Central memory CD8-positive, alpha-beta T cell (primary cell): Measurements from ENCODE around the gene NCAM1.

Experiments
- ATAC-seq: fragments of 150-1000 bp; cut with Tn5 transposase; replicated peaks from 2 replicates; pipeline ENCODE4 v1.10.0; 2022; ENCODE audit warnings: mild to moderate bottlenecking, moderate FRiP score, moderate number of reproducible peaks; ENCODE audit not compliant: poor library complexity, severe bottlenecking; ENCODE audit errors: extremely low read depth
- DNase-seq, 2 donors: peaks; one replicate each; pipeline ENCODE4 v3.0.0; 2021; ENCODE audit warnings: low spot score in 2 of 2
- H3K27ac Mint-ChIP-seq: one replicate; pipeline ENCODE4 v1.8.0; 2022; ENCODE audit warnings: low read depth, mild to moderate bottlenecking, moderate library complexity, mixed read lengths
- H3K27me3 Mint-ChIP-seq: one replicate; pipeline ENCODE4 v1.8.0; 2022; ENCODE audit warnings: mixed read lengths
- H3K36me3 Mint-ChIP-seq: one replicate; pipeline ENCODE4 v1.8.0; 2022; ENCODE audit warnings: mild to moderate bottlenecking, moderate library complexity, mixed read lengths; ENCODE audit not compliant: insufficient read depth
- H3K4me1 Mint-ChIP-seq: one replicate; pipeline ENCODE4 v1.8.0; 2022; ENCODE audit warnings: mixed read lengths
- H3K4me3 Mint-ChIP-seq: one replicate; pipeline ENCODE4 v1.8.0; 2022; ENCODE audit warnings: mild to moderate bottlenecking, moderate library complexity, mixed read lengths
- H3K9me3 Mint-ChIP-seq: one replicate; pipeline ENCODE4 v1.8.0; 2022; ENCODE audit warnings: mixed read lengths

NCAM1 gene

DNA sequence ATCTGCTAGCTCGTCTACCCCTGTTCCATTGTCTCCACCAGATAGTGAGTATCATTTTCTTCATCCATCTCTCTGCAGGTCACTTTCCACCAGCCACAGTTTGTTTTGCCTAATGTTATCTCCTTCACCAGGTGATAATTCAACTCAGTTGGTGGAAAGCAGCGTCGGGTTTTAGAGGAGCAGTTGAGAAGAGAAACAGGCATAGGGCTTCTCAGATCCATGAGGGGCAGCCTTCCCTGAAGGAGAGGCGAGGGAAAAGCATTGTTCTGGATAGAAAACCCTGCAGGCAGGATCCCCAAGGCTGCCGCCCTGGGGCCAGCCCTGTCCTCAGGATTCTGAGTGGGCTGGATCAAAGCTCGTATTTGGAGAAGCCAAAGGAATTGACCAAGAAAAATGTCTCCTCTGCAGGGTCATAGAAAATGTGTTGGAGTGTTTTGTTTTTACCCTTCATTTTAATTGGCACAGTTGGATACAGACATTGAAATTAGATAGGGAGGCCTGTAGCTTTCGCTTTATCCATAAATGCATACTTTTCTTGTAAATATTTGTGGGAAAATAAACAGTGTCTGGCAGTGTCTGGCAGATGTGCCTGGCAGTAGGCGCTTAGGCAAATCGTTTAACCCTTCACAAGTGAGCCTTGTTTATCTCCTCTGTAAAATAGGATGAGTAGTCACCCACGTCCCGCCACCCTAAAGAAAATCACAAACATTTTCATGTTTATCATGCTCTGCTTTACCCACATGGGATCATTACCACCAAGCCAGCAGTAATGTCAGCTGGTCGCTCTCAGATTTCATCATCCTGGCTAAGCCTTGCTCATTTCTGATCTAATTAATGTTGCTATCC lies 279.8 kb downstream of the NCAM1 start:
- ATAC-seq (no peak), DNase-seq (no peak)
- H3K9me3 Mint-ChIP-seq: no peaks in the 10 kb centered on the region
- H3K27me3 Mint-ChIP-seq: peaks cover 66% of the 10 kb centered on the region
- peaks cover 11% of the 10 kb centered on the region for H3K4me1 Mint-ChIP-seq
- no peak overlapping the region for H3K27ac Mint-ChIP-seq
- H3K36me3 Mint-ChIP-seq: no peaks in the 10 kb centered on the region
- H3K4me3 Mint-ChIP-seq: no peak overlapping the region

DNA sequence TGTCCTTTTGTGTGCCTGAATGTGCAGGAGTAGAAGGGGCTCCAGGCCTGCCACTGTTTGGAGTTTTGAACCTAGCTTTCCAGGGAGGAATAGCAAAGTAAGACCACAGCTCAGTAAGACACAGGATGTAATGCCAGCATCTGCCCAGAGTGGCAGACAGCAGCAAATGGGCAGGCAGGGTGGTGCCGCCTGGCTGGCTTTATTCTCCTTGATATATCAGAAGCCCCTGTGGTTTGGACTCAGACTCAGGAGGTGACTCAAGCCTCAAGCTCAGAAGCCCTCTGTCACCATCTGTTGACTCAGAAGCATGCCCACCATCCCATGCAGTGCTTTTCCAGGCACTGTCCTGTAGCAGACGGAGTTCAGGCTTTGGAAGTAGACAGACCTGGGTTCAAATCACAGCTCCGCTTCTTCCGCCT lies 280.4 kb downstream of the NCAM1 start:
- Mint-ChIP-seq H3K27me3 (peaks cover 66% of the 10 kb centered on the region), H3K36me3 (no peaks in the 10 kb centered on the region), H3K4me1 (peaks cover 11% of the 10 kb centered on the region), H3K4me3 (no peak overlapping the region), H3K9me3 (no peaks in the 10 kb centered on the region), H3K27ac (no peak overlapping the region)
- no peak for DNase-seq
- ATAC-seq: no peak

DNA sequence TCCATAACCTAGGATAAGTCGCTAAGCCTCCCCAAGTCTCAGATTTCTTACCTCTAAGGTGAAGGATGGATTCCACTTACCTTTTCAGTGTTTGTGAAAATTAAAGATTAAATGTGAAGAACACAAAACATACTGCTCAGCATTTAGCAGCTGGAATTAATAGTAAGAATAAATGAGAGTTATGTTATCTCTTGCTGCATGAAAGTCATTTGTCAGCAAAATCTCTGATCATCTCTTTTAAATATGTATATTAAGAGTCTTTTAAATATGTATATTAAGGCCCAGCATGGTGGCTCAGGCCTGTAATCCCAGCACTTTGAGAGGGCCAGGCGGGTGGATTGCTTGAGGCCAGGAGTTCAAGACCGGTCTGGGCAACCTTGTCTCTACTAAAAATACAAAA lies 280.8 kb downstream of the NCAM1 start:
- Mint-ChIP-seq H3K4me1 (peaks cover 11% of the 10 kb centered on the region), H3K27me3 (peaks cover 66% of the 10 kb centered on the region), H3K4me3 (no peak overlapping the region), H3K36me3 (no peaks in the 10 kb centered on the region), H3K9me3 (no peaks in the 10 kb centered on the region), H3K27ac (no peak overlapping the region)
- DNase-seq (no peak), ATAC-seq (no peak)

DNA sequence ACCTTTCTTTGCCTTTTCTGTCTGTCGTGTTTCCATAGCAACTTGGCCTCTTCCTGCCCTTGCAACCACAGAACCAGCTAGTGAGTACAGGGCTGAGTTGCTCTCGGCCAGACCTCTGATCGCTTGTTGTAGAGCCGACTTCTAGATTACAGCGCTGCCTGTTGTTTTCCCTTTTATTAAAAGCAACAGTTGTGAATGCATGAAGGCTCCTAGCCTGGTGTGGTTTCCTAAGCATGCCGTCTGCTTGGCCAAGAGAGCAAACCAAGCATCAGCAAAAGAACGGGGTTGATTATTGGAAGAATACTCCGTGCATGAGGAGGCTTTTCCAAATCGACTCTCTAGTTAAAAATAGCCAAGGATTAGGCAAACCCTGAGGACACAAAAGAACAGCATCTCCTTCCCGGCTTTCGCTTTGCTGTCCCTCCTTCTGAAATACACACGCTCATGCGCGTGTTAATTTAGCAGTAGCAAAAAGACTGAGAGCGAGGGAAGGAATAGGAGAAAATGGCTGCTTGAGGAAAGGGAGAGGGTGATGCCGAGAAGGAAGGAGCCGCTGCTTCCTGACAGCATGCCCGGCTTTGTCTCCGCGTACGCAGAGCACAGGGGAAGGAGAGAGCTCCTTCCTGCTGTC lies 281.7 kb downstream of the NCAM1 start:
- ATAC-seq (no peak), DNase-seq (no peak)
- Mint-ChIP-seq H3K9me3 (no peaks in the 10 kb centered on the region), H3K27ac (no peak overlapping the region), H3K27me3 (peaks cover 72% of the 10 kb centered on the region), H3K4me3 (peak overlapping the region; percentile 46), H3K4me1 (peaks cover 11% of the 10 kb centered on the region), H3K36me3 (no peaks in the 10 kb centered on the region)

DNA sequence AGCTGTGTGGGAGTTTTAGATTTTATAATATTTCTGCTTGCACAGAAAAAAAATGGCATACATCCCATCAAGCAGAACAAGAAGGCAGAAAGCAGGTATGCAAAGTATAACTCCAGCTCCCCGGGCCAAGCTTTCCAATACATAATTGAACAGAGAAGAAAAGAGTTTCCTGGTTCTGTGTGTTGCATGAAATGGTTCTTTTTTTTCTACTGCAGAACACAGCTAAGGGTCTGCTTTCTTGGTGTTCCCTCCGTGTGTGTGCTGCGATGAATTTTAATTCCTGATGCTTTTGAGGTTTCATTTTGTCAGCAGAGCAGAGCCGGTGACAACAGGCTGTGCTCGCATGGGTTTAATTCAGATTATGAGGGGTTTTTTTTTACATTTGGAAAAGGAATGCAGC lies 282.5 kb downstream of the NCAM1 start:
- Mint-ChIP-seq H3K4me3 (no peak overlapping the region), H3K4me1 (peaks cover 11% of the 10 kb centered on the region), H3K27me3 (peaks cover 80% of the 10 kb centered on the region), H3K27ac (no peak overlapping the region), H3K36me3 (no peaks in the 10 kb centered on the region), H3K9me3 (no peaks in the 10 kb centered on the region)
- DNase-seq: no peak
- ATAC-seq: no peak

DNA sequence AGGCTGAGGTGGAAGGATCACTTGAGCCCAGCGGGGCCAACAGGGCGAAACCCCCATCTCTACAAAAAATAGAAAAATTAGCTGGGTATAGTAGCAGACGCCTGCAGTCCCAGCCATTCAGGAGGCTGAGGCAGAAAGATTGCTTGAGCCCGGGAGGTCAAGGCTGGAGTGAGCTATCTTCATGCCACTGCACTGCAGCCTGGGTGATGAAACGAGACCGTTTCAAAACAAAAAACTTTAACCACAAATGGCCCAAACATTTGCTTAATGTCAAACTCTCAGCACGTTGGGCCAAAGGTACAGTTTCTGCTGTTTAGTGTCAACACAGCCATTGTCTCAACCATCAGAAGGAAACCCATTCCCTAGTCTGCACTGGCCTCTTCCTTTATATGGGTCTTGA lies 284.0 kb downstream of the NCAM1 start:
- no peak overlapping the region for H3K27ac Mint-ChIP-seq
- ATAC-seq: no peak
- no peaks in the 10 kb centered on the region for H3K9me3 Mint-ChIP-seq
- H3K27me3 Mint-ChIP-seq: peaks cover 91% of the 10 kb centered on the region
- H3K4me3 Mint-ChIP-seq: no peak overlapping the region
- peaks cover 11% of the 10 kb centered on the region for H3K4me1 Mint-ChIP-seq
- DNase-seq: no peak
- H3K36me3 Mint-ChIP-seq: no peaks in the 10 kb centered on the region

DNA sequence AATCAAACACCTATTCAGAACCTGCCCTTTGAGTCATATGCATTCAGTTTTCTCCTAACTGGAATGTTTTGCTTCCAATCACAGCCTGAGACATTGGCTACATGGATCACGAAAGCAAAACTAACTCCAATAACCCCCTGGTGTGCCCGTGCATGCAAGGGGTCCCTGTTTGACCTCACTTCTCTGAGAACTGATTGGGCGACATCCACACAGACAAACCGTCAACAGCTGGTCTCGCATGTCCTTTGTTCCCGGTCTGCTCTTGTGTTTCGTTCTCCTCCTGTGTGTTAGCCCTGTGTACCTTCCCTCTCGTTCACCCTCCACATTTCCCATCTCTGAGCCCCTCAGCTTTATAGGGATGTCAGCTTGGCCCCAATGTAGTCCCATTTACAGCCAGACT lies 286.0 kb downstream of the NCAM1 start:
- no peak for DNase-seq
- Mint-ChIP-seq H3K4me3 (no peak overlapping the region), H3K27ac (no peak overlapping the region), H3K36me3 (no peaks in the 10 kb centered on the region), H3K27me3 (peaks cover 74% of the 10 kb centered on the region), H3K4me1 (peaks cover 11% of the 10 kb centered on the region), H3K9me3 (no peaks in the 10 kb centered on the region)
- ATAC-seq: no peak

DNA sequence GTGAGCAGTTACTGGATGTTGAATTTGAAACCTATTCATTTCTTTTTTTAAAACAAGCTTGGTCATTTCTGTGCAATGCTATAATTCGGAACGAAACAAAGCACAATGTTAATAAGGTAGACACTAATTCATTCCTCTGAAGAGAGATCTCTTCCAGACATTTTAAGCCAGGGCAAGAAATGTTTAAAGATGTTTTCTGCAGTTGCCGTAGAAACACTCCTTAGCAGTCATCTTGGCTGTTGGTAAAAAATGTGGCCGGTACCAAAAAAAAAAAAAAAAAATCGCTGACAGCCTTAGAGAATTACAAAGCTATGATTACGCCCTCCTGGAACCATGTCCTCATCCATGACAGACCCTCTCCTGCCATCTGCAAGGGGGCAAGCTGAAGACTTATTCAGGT lies 286.7 kb downstream of the NCAM1 start:
- ATAC-seq: no peak
- DNase-seq: no peak
- no peaks in the 10 kb centered on the region for H3K9me3 Mint-ChIP-seq
- H3K27me3 Mint-ChIP-seq: peaks cover 73% of the 10 kb centered on the region
- no peak overlapping the region for H3K27ac Mint-ChIP-seq
- H3K36me3 Mint-ChIP-seq: no peaks in the 10 kb centered on the region
- no peak overlapping the region for H3K4me3 Mint-ChIP-seq
- peaks cover 5% of the 10 kb centered on the region for H3K4me1 Mint-ChIP-seq

DNA sequence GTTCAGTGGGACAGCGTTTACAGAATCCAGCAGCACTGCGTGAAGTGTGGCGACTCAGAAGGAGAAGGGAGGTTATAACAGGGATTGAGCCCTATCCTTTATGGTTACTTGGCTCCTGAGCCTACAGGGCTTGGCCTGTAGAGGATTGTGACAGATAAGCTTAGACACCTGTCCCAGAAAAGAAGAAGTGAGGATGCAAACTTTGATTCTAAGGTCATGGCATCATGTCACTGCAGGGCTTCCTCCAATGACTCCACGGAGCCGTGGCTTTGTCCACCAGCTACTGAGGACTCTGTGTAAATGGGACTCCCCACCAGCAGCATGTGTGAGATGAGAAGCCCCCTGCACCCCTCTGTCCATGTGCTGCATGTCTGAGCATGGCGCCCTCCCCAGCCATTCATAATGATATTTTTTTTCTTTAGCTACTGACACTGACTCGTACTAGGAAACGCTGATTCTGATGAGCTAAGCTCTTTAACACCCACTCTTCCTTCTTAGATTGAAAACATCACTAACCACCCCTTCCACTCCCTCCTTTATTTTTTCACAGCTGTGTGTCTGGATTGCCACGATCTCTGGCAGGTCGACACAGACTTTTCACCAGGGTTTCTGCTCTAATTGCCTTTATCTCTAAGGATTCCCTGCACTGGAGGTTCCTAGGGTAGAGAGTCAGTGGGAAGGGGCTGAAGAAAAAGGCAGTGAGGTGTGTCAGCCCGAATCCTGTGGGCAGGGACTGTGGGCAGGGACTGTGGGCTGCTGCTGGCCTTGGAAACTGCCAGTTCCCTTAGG lies 287.7 kb downstream of the NCAM1 start:
- Mint-ChIP-seq H3K27ac (no peak overlapping the region), H3K4me1 (no peaks in the 10 kb centered on the region), H3K9me3 (no peaks in the 10 kb centered on the region), H3K4me3 (no peak overlapping the region), H3K36me3 (no peaks in the 10 kb centered on the region), H3K27me3 (peaks cover 64% of the 10 kb centered on the region)
- no peak for DNase-seq
- no peak for ATAC-seq

DNA sequence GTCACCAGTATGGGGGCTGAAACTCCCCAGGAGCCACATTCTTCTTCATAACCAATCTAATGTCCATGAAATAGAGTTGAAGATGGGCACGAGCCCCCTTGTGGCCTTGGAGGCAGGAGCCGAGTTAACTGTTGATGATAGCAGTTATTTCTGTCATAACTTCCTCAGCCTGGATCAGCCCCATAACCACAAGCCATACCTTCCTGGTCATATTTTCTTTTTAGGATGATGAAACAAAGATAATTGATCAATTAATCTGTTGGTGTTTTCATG lies 288.2 kb downstream of the NCAM1 start:
- H3K9me3 Mint-ChIP-seq: no peaks in the 10 kb centered on the region
- H3K27me3 Mint-ChIP-seq: peaks cover 58% of the 10 kb centered on the region
- H3K27ac Mint-ChIP-seq: no peak overlapping the region
- ATAC-seq (no peak), DNase-seq (no peak)
- no peaks in the 10 kb centered on the region for H3K36me3 Mint-ChIP-seq
- H3K4me1 Mint-ChIP-seq: no peaks in the 10 kb centered on the region
- no peak overlapping the region for H3K4me3 Mint-ChIP-seq

DNA sequence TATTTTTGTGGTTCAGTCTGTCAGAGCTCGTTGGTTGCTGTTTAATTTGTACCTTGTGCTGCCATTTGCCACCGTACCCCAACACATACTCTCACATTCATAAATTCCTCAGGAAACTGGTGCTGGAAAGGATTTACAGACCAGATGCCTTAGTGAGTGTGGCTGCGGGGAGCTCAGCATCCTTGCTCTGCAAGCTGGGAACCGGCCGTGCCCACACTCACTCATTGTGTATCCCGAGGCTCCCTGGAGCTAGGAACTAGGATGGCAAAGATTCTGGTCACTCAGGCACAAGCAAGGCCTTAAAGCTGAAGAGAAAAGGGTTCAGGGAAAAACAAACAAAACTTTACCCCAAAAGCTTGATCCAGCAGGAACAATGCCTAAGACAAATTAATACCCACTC lies 288.6 kb downstream of the NCAM1 start:
- Mint-ChIP-seq H3K4me1 (no peaks in the 10 kb centered on the region), H3K27me3 (peaks cover 55% of the 10 kb centered on the region), H3K4me3 (no peak overlapping the region), H3K27ac (no peak overlapping the region), H3K36me3 (no peaks in the 10 kb centered on the region), H3K9me3 (no peaks in the 10 kb centered on the region)
- ATAC-seq: no peak
- DNase-seq: no peak

DNA sequence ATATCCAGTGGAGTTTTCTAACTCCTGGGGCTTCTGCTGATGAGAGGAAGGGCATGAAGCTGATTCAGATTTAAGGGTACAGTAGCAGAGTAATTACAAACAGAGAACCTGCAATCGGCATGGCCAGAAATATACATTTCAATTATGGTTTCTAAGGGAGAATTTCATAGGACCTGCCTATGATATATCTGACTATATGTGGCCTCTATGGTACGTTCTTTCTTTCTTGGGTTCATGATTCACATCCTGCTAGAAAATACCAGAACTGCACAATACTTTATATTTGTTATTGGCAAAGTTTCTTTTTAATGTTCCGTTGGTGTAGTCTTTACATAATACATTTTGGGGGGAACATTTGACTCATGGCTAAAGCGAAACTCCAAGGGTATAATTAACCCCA lies 290.1 kb downstream of the NCAM1 start:
- Mint-ChIP-seq H3K4me3 (no peak overlapping the region), H3K27me3 (peaks cover 40% of the 10 kb centered on the region), H3K27ac (no peak overlapping the region), H3K4me1 (no peaks in the 10 kb centered on the region), H3K9me3 (no peaks in the 10 kb centered on the region), H3K36me3 (no peaks in the 10 kb centered on the region)
- DNase-seq (no peak), ATAC-seq (no peak)

DNA sequence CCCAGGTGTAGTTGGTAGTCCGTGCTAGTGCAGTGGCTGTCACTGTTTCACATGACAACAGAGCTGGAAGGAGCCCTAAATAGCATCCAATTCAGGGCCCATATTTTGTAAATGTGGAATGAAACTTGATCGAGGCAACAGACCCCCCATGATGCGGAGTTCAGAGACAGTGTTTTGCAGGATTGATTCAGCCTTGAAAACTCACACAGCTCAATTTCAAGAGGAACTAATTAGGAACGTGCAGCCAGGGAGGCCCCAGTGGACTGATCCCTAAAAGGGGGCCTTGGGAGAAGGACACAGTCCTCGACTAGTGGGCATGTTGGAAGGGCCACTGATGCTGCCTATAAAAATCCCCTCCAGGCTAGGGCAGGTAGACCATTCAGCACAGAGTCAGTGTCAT lies 292.2 kb downstream of the NCAM1 start:
- H3K9me3 Mint-ChIP-seq: no peaks in the 10 kb centered on the region
- H3K4me1 Mint-ChIP-seq: no peaks in the 10 kb centered on the region
- H3K27me3 Mint-ChIP-seq: peaks cover 19% of the 10 kb centered on the region
- no peak for DNase-seq
- no peak overlapping the region for H3K27ac Mint-ChIP-seq
- H3K36me3 Mint-ChIP-seq: no peaks in the 10 kb centered on the region
- no peak overlapping the region for H3K4me3 Mint-ChIP-seq
- no peak for ATAC-seq
